Calu3 (cell line): ENCODE data around the gene PTPRN2. TPM values are rescaled to one million over a fixed set of nuclear protein-coding genes. Genes with fewer than 3 reads are reported as not detected.

Source experiments
- BruUV-seq: library from RNA; stranded (reverse); fragments of 400-500 nt; replicated peaks from 2 replicates; lab custom pipeline; 2021; lab: Mats Ljungman, UMichigan
- CTCF ChIA-PET: fragments of 300-600 bp; sonication (Branson Sonifier 250); formaldehyde crosslinking; loops from one replicate; lab custom pipeline; 2022; ENCODE audit warnings: antibody characterized with exemption; lab: Charles Lee
- DNase-seq: peaks from one replicate; pipeline ENCODE4 v3.0.0; 2022
- H3K27ac Mint-ChIP-seq: one replicate; pipeline ENCODE4 v1.8.0; 2022; ENCODE audit warnings: mixed read lengths; ENCODE audit not compliant: unreplicated experiment
- H3K27me3 Mint-ChIP-seq: one replicate; pipeline ENCODE4 v1.8.0; 2022; ENCODE audit warnings: mixed read lengths; ENCODE audit not compliant: unreplicated experiment
- H3K36me3 Mint-ChIP-seq: one replicate; pipeline ENCODE4 v1.8.0; 2022; ENCODE audit warnings: mild to moderate bottlenecking, moderate library complexity, mixed read lengths; ENCODE audit not compliant: insufficient read depth, unreplicated experiment
- H3K4me1 Mint-ChIP-seq: one replicate; pipeline ENCODE4 v1.8.0; 2022; ENCODE audit warnings: mild to moderate bottlenecking, low read depth, mixed read lengths; ENCODE audit not compliant: unreplicated experiment
- H3K4me3 Mint-ChIP-seq: one replicate; pipeline ENCODE4 v1.8.0; 2022; ENCODE audit warnings: mild to moderate bottlenecking, low read depth, moderate library complexity, mixed read lengths; ENCODE audit not compliant: unreplicated experiment
- H3K9me3 Mint-ChIP-seq: one replicate; pipeline ENCODE4 v1.8.0; 2022; ENCODE audit warnings: low read depth, mixed read lengths; ENCODE audit not compliant: unreplicated experiment
- intact Hi-C: fragments of 100-400 bp; cut with micrococcal nuclease; formaldehyde crosslinking; loops from one replicate; pipeline ENCODE4 v1.10.0; 2022; ENCODE audit not compliant: unreplicated experiment
- total RNA-seq: library from RNA; stranded (reverse); gene quantifications from 2 replicates; pipeline ENCODE4 v1.2.3, GENCODE V29; 2022
- TF ChIP-seq, protein P1 (sequence below): fragments of 200-600 bp; IDR thresholded peaks from one replicate; pipeline ENCODE4 v1.8.0; 2022; ENCODE audit warnings: antibody characterized with exemption; ENCODE audit not compliant: unreplicated experiment

Gene PTPRN2
- total RNA-seq, 1 experiment from 2014 or later = 2.0 TPM

DNA sequence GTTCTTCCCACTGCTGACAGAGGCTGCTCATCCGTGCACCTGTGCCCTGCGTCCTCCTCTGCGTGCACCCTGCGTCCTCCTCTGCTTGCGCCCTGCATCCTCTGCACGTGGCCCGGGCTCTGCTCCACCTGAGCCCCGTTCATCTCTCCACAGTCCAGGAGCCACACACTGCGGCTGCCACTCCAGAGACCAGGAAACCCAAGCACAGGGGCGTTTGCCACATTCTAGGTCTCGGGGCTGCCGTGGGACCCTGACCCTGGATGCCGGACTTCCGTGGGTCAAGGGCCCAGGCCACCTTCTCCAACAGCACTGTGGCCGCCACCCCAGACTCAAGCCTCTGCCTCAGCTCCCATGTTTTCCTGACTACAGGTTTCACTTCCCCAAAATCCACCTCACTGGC lies 460.4 kb downstream of the PTPRN2 start:
- BruUV-seq = no TSS peak
- CTCF ChIA-PET = no interaction called here
- no peaks in the 10 kb centered on the region for H3K4me1 Mint-ChIP-seq

DNA sequence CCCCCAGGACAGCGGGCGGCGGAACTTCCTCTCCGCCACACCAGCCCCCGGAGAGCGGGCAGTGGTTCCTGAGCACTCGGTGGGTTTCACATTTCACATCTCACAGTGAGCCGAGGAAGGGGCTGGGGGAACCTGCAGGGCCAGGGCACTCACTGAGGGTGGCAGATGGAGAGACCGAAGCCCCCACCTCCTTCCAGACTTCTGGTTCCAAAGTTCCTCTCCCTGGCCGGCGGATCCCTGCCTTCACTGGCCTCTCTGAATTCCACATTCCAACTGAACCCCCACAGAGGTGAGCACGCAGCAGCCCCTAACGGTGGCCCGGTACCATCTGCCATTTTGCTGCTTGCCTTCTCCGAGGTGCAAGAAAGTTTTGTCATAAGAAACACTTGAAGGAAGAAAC lies 461.0 kb downstream of the PTPRN2 start:
- no peaks in the 10 kb centered on the region for H3K27me3 Mint-ChIP-seq
- no peaks in the 10 kb centered on the region for H3K36me3 Mint-ChIP-seq
- no peaks in the 10 kb centered on the region for H3K4me1 Mint-ChIP-seq
- intact Hi-C loops = no loop called here
- H3K9me3 Mint-ChIP-seq = peaks cover 9% of the 10 kb centered on the region
- BruUV-seq = no TSS peak
- H3K4me3 Mint-ChIP-seq = no peak overlapping the region
- no peak overlapping the region for H3K27ac Mint-ChIP-seq
- CTCF ChIA-PET = no interaction called here
- DNase-seq = no peak
- TF ChIP-seq, protein P1, sequence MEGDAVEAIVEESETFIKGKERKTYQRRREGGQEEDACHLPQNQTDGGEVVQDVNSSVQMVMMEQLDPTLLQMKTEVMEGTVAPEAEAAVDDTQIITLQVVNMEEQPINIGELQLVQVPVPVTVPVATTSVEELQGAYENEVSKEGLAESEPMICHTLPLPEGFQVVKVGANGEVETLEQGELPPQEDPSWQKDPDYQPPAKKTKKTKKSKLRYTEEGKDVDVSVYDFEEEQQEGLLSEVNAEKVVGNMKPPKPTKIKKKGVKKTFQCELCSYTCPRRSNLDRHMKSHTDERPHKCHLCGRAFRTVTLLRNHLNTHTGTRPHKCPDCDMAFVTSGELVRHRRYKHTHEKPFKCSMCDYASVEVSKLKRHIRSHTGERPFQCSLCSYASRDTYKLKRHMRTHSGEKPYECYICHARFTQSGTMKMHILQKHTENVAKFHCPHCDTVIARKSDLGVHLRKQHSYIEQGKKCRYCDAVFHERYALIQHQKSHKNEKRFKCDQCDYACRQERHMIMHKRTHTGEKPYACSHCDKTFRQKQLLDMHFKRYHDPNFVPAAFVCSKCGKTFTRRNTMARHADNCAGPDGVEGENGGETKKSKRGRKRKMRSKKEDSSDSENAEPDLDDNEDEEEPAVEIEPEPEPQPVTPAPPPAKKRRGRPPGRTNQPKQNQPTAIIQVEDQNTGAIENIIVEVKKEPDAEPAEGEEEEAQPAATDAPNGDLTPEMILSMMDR = no peak

More for the DNA sequence above, 460.4 kb downstream of the PTPRN2 start:
- TF ChIP-seq, protein P1 = no peak
- no peaks in the 10 kb centered on the region for H3K36me3 Mint-ChIP-seq
- no peak overlapping the region for H3K4me3 Mint-ChIP-seq
- H3K27ac Mint-ChIP-seq = no peak overlapping the region
- no peak for DNase-seq
- H3K9me3 Mint-ChIP-seq = peaks cover 9% of the 10 kb centered on the region
- H3K27me3 Mint-ChIP-seq = no peaks in the 10 kb centered on the region
- intact Hi-C loops = no loop called here

DNA sequence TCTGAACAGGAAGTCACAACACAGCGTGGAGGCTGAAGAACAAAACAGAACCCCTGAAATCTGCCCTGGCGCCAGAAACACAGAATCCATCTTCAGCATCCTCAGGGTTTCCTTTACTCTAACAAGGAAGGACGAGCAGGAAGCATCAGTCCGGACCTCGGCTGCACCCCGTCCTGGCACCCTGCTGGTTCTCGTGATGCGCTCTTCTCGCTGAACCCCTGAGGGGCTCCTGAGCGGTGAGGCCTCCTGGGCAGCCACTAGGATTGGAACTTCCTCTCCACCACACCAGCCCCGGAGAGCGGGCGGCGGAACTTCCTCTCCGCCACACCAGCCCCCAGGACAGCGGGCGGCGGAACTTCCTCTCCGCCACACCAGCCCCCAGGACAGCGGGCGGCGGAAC lies 461.9 kb downstream of the PTPRN2 start:
- H3K36me3 Mint-ChIP-seq = no peaks in the 10 kb centered on the region
- no TSS peak for BruUV-seq
- TF ChIP-seq, protein P1 = no peak
- intact Hi-C loops = no loop called here
- no peak overlapping the region for H3K27ac Mint-ChIP-seq
- peaks cover 14% of the 10 kb centered on the region for H3K9me3 Mint-ChIP-seq
- H3K4me1 Mint-ChIP-seq = no peaks in the 10 kb centered on the region
- DNase-seq = no peak
- no peaks in the 10 kb centered on the region for H3K27me3 Mint-ChIP-seq
- no peak overlapping the region for H3K4me3 Mint-ChIP-seq
- CTCF ChIA-PET = no interaction called here

DNA sequence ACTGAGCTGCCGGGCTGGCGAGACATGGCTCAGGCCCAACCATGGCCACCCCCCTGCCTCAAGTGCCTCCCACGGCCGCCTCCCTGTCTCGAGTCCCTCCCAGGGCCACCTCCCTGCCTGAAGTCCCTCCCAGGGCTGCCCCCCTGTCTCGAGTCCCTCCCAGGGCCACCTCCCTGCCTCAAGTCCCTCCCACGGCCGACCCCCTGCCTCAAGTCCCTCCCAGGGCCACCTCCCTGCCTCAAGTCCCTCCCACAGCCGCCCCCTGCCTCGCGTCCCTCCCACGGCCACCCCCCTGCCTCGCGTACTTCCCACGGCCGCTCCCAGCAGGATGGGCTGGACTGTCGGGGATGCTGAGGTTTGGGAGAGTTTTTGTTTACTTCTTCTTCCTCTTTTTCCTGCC lies 462.5 kb downstream of the PTPRN2 start:
- H3K4me3 Mint-ChIP-seq = no peak overlapping the region
- TF ChIP-seq, protein P1 = no peak
- CTCF ChIA-PET = no interaction called here
- no peaks in the 10 kb centered on the region for H3K27me3 Mint-ChIP-seq
- BruUV-seq = no TSS peak
- H3K9me3 Mint-ChIP-seq = peaks cover 14% of the 10 kb centered on the region
- H3K4me1 Mint-ChIP-seq = no peaks in the 10 kb centered on the region
- H3K36me3 Mint-ChIP-seq = no peaks in the 10 kb centered on the region
- intact Hi-C loops = no loop called here
- H3K27ac Mint-ChIP-seq = no peak overlapping the region
- DNase-seq = no peak
